GM11168 (cell line): ENCODE results near the gene ATP5MC3.

Experiments
- in situ Hi-C: fragments of 300-500 bp; cut with MboI; formaldehyde crosslinking; loops from one replicate; pipeline ENCODE4 v1.12.0; 2022; ENCODE audit warnings: low sequenced_read_pairs; ENCODE audit not compliant: unreplicated experiment

The ATP5MC3 gene

DNA sequence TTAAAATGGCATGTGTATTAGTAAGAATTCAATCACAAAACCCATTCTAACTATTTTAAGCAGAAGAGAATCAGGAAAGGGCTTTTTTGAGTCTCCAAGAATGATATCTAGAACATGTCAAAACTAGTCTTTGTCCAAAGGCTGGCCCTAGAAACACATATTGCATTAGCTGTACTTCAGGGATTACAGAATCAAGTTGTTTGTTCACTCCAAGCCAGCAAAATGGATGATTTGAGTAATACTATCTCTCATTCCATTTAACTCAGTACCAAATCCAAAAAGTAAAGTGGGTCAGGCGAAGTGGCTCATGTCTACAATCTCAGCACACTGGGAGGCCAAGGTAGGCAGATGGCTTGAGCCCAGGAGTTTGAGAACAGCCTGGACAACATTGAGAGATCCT, 54.8 kb downstream of the ATP5MC3 start:
- in situ Hi-C loops: no loop called here
